ENCODE data around the gene NOTO.

Gene NOTO

DNA sequence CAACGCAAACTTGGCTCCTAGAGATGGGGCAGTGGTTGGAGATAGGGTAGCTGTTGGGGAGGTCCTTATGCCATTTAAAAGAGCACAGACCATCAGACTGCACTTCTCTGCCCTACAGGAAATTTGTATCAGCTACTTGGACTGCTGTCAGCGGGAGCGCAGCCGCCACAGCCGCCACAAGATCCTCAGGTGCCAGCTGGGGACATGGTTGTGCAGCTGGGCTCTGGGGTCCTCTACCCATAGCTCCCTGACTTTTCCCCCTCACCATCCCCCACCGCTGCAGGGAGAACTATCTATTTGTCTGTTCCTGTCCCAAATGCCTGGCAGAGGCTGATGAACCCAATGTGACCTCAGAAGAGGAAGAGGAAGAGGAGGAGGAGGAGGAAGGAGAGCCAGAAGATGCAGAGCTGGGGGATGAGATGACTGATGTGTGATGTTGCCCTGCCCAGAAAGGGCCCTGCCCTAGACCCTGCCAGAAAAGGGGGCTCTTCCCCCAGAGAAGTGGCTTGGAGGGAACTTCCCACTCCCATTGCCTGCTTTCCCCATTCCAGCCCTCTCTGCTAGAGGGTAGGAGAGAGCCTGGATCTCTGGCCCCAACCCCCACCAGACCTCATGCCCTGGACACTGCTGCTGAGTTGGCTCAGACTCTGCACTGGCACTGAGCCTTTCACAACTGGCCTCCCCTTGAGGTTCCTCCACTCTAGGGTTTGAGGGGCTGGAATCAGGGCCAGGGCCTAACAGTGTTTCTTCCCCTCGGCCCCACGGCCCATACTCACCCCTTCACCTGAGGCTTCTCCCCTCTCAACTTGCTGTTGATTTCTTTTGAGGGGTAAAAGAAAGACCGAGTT, 23.4 kb downstream of the NOTO start:
- no peak overlapping the region for H3K4me3 ChIP-seq (ENCODE audit: low read depth, low read length)
- TF ChIP-seq, protein P1, sequence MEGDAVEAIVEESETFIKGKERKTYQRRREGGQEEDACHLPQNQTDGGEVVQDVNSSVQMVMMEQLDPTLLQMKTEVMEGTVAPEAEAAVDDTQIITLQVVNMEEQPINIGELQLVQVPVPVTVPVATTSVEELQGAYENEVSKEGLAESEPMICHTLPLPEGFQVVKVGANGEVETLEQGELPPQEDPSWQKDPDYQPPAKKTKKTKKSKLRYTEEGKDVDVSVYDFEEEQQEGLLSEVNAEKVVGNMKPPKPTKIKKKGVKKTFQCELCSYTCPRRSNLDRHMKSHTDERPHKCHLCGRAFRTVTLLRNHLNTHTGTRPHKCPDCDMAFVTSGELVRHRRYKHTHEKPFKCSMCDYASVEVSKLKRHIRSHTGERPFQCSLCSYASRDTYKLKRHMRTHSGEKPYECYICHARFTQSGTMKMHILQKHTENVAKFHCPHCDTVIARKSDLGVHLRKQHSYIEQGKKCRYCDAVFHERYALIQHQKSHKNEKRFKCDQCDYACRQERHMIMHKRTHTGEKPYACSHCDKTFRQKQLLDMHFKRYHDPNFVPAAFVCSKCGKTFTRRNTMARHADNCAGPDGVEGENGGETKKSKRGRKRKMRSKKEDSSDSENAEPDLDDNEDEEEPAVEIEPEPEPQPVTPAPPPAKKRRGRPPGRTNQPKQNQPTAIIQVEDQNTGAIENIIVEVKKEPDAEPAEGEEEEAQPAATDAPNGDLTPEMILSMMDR (conservative IDR thresholded peaks at IDR 0.05; ENCODE audit: low read depth, low read length), result no peak
- no peak for DNase-seq (ENCODE audit: low read depth)

DNA sequence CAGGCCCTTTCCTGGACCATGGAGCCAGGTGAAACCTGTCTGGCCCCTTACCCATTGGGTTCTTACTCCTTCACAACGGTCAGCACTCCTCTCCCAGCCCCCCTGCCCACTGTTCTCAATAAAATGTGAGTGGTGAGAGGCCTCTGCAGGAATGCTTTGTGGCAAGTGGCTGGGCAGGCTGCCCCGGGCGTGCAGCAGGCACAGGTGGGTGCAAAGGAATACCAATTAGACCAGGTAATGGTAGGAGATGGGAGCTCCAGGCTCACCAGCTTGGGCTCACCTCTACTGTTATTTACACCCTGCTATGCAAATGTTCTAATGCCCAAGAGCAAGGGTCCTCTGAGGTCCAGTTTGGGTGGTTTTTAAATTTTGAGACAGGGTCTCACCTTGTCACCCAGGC, 24.7 kb downstream of the NOTO start:
- TF ChIP-seq, protein P1 (conservative IDR thresholded peaks at IDR 0.05; ENCODE audit: low read depth, low read length), result no peak

DNA sequence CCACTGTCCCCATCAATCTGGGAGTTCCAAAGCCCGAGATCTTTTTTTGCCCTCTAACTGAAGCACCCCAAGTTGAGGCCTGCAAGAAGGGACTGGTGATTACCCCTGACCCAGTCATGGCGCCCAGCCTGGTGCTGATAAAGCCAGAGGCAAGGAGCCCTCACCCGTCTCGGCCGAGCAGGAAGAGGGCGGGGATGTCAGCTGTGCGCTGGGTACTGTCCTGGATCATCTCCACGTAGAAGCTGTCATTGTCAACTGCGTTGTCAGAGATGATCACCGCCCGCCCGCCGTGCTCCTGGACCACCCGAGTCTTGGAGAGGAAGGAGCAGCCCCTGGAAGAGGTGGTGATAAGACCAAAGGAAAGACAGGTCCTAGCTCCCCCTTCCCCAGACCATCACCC, 26.3 kb downstream of the NOTO start:
- no peak for DNase-seq (ENCODE audit: low read depth)
- TF ChIP-seq, protein P1 (conservative IDR thresholded peaks at IDR 0.05; ENCODE audit: low read depth, low read length), result no peak
- H3K4me3 ChIP-seq (ENCODE audit: low read depth, low read length), result no peak overlapping the region

More for the DNA sequence above, 24.7 kb downstream of the NOTO start:
- H3K4me3 ChIP-seq (ENCODE audit: low read depth, low read length), result no peak overlapping the region
- DNase-seq (ENCODE audit: low read depth), result no peak

DNA sequence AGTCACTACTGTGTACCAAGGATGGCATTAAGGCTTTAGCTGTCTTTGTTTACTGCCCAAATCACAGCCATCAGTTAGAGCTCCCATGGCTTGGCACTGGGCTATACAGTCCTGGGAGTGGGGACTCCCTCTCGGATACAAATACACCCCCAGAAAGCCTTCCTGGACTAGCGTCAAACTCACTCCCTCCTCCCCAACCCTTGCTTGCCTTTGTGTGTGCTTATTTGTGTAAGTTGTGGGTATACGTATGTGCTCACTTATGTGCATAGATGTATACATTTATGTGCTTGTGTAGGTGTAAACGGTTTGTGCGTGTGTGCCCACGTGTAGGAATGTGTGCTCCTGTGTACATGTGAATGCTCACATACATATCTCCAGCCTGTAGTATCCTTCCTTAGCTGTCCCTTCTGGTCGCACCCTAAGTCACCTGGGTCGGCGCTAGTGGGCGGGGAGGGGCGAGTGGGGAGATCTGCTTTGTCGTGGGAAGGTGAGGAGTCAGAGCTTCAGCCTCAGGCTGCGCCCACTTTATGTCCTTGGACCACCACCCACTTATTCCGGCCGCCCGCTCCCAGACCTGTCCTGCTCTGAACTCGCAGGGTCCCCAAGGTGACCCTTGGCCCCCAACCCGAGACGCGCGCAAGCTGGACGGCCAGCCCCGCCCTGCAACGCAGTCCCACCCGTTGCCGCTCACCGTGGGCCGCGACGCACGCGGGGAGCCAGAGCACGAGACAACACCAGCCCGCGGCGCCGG, 30.2 kb downstream of the NOTO start:
- TF ChIP-seq, protein P1 (conservative IDR thresholded peaks at IDR 0.05; ENCODE audit: low read depth, low read length), result no peak
- no peak for DNase-seq (ENCODE audit: low read depth)
- H3K4me3 ChIP-seq (ENCODE audit: low read depth, low read length), result peak overlapping the region; percentile 90

DNA sequence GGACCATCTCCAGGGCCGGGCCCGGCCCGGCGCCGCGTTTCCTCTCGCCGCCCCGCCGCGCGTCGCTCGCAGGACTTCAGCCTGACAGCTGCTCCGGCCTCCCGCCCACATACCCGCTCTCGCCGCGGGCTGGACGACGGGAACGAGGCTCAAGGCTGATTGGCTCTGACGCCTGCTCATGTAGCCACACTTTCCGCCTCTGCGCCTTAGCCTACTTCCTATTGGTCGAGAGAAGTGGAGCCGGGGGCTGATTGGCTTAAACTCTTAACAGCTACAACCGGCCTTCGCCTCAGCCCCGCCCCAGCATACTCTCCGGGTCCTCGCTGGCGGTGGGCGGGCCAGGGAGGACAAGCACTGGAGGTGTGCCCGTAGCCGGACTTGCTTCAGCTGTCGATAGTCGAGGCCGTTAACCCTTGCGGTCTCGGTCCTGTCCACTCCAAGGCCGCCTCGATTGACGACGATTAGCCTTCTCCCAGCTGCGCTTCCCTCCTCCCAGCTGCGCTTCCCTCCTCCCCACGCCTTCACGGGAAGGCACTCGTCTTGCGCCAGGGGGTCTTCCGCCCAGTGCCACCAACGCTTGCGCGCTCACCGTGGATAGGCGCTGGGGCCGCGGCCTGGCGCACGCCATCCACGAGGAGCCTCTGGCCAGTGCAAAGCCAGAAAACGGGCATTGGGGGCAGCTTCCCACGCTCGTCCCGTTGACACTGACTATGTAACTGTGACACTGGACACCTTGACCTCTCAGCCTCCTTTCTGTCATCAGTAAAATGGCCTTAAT, 31.0 kb downstream of the NOTO start, which contains the start of gene PRADC1:
Gene PRADC1, minus strand, starts transcription at position 86 of the 778 bp plus-strand sequence. Its CDS starts 79 bp downstream, at position 7.
- H3K4me3 ChIP-seq (ENCODE audit: low read depth, low read length), result peak within 1 kb of the TSS; percentile 96
- peak; percentile 100 for DNase-seq (ENCODE audit: low read depth)

More for the DNA sequence above, 31.0 kb downstream of the NOTO start, which contains the start of gene PRADC1:
- TF ChIP-seq, protein P1 (conservative IDR thresholded peaks at IDR 0.05; ENCODE audit: low read depth, low read length), result no peak
